Diencephalon (tissue), 1 donor: ENCODE data around the gene DSG2. TPM values are rescaled to one million over a fixed set of nuclear protein-coding genes. Genes with fewer than 3 reads are reported as not detected.

Source experiments
- total RNA-seq: library from RNA; depleted of rRNA; stranded (reverse); fragments of >200 nt; gene quantifications from one replicate; pipeline ENCODE4 v1.2.3, GENCODE V29; 2014

The DSG2 gene
- total RNA-seq, result 6.2 TPM

DNA sequence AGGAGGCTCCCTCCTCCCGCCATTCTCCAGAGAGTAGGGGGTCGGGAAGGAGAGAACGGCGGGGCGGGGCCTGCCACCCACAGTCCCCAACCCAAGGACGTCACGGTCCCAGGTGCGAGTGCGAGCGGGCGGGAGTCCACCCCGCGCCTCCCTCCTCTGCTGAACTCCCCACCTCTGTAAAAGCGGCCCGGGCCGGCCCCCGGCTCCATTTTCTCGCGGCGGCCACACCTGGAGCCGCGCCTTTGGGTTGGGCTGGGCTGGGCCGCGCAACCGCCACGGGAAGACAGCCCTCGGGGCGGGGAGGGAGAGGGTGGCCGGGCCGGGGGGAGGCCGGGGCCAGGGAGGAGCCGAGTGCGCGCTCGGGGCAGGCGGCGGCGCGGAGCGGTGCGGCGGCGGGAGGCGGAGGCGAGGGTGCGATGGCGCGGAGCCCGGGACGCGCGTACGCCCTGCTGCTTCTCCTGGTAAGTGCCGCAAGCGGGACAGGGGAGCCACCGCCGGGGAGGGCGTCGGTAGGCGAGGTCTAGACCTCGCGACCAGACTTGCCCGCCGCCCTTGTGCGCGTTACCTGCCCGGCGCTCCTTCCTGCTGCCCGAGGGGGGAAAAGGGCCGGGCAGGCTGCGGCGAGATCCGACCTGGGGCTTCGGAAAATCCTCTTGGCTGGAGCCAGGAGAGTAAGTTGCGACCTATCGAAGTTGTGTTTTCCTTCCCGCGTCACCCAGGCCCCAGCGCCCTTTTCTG is at the start of gene DSG2:
TSS of gene DSG2 (plus strand) at position 342 of the 738 bp plus-strand sequence. CDS start at position 417, 75 bp downstream.

DNA sequence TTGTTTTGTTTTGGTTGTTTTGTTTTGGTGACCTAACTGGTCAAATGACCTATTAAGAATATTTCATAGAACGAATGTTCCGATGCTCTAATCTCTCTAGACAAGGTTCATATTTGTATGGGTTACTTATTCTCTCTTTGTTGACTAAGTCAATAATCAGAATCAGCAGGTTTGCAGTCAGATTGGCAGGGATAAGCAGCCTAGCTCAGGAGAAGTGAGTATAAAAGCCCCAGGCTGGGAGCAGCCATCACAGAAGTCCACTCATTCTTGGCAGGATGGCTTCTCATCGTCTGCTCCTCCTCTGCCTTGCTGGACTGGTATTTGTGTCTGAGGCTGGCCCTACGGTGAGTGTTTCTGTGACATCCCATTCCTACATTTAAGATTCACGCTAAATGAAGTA is 93.7 kb downstream of the DSG2 start, which contains the start of gene TTR:
TSS of gene TTR (plus strand) at position 250 of the 400 bp plus-strand sequence. CDS start at position 276, 26 bp downstream.

Other genes with a start within 250 kb of the DSG2 start
- 0.23 TPM for gene DSG1, start 180.0 kb upstream of the DSG2 start, total RNA-seq
- gene DSG4, start 121.4 kb upstream of the DSG2 start, total RNA-seq, result not detected
- gene DSG3, start 50.4 kb upstream of the DSG2 start, total RNA-seq, result not detected
- gene TTR, start 93.7 kb downstream of the DSG2 start, total RNA-seq, result 410 TPM
- gene B4GALT6, start 186.4 kb downstream of the DSG2 start, total RNA-seq, result 29.5 TPM